Measurements from ENCODE around the gene HYCC1.
"Not testable (repeated sequence)": the region's sequence is repeated elsewhere in the genome, so short reads cannot be mapped to it uniquely, and the experiment has no call there.

HYCC1 gene

DNA sequence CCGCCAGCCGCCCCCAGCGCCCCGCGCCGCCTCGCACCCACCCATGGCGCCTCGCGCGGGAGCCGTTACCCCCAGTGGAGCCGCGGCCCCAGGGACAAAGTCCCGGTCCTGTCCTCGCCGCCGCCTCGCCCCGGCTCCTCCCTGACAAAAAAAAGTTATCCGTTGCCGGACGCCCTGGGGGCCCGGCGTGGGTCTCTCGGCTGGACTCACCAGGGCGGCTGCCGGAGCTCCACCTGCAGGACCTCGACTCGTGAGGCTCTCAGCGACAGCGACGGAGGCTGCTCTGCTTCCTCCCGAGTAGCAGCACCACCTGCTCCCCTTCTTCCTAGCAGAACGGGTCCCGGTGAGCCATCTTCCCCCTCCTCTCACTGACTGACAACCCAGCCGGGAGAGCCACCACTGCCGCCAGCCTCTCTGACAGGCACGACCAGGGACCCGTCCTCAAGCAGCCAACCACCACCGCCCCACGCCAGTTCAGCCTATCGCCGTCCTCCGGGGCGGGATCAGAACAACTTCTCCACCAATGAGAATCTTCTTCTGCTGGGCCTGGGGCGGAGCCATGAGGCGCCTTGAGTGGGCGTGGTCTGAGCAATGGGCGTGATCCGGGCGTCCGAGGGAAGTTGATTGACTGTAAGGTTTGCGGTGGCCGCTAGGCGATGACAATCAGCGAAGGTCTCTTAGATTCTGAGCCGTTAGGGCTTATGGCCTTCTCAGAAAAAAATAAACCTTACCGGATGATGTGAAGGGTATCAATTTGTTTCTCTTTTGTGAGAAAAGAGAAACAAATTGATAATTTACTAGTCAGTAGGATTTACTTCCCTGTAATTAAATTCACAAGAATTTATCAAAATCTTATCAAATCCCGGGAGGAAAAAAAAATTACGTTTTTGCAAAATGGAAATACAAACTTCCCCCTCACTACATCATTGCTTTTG lies at the start of gene HYCC1:
TSS of gene HYCC1 (minus strand) at position 416 of the 935 bp plus-strand sequence. CDS start 23,019 bp downstream, outside the sequence.
- peak; percentile 95 to 99 for DNase-seq (ENCODE audit: extremely low read depth in 1 of 2, low read depth in 1 of 2)

DNA sequence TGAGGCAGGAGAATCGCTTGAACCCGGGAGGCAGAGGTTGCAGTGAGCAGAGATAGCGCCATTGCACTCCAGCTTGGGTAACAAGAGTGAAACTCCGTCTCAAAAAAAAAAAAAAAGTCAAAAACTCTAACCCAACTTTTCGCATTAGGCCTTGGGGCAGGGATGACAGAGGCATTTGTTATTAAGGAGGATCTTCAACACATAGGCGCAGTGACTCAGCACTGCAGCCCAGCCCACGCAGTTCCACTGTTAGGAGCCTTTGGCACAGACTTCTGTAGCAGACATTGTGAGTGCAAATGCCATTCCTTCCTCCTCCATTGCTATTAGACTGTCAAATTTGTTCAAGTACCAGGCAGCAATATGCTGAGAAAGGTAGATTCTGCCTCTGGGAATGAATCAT lies 48.5 kb upstream of the HYCC1 start:
- no peak for DNase-seq (ENCODE audit: extremely low read depth in 1 of 2, low read depth in 1 of 2)

DNA sequence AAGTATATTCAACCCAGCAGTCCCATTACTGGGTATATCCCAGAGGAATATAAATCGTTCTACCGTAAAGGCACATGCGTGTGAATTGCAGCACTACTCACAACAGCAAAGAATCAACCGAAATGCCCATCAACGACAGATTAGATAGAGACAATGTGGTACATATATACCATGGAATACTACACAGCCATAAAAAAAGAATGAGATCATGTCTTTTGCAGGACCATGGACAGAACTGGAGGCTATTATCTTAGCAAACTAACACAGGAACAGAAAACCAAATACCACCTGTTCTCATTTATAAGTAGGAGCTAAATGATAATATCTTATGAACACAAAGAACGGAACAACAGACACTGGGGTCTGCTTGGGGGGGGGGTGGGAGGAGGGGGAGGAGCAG lies 47.4 kb upstream of the HYCC1 start:
- DNase-seq (ENCODE audit: extremely low read depth in 1 of 2, low read depth in 1 of 2) = no peak

DNA sequence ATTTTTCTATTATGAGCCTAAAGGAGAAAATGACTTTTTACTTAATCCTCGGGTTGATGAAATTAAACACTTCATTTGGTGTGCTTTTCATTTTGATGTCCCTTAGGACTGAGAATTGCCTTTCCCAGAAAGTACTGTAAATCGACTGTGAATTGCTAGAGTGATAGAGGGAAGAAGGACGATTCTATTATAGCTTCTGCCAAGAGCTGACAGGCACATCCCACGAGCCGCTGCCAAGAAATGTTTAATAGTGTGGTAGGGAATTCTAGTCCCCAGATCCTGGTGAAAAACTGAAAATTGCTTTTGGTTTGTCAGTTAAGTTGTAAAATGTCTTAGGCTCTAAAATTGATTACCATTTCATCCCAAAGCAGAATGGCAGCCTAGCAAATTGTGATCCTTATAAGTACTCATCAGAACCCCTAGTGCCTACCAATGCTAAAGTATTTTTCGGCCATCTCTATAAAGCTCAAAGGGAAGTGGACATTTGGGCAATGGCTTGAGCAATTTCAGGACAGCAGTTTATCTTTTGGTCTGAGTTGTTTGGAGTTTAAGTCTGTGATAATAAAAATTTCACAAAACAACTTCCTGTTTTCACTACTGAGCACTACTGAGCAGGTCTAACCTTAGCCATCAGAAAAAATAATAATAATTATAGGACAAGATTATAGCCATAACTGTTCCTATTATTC lies 44.6 kb upstream of the HYCC1 start:
- DNase-seq (ENCODE audit: extremely low read depth in 1 of 2, low read depth in 1 of 2) = no peak

DNA sequence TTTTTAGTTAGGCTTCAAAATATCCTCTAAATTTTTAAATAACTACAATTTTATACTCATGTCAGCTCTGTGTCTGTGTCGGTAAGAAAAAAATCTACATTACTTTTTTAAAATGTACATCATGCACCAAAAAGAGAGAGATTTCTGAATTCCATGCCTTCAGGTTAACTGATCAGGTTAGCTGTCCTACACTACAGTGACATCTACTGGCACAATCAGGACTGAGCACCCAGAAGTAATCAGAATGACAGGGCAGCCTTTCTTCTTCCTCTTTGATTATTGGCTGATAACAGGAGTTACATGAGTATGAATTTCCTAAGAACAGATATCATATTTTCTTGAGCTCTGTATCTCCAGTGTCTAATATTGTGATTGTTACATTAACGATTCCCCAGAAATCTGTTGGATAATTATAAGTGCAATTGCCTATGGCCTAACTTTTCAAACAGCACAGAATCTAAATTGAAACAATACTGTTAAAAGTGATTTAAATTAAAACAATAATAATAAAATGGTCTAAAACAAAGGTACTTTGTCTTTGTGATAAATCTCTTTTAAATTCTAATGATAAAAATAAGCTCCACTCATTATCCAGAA lies 41.8 kb upstream of the HYCC1 start:
- DNase-seq (ENCODE audit: extremely low read depth in 1 of 2, low read depth in 1 of 2) = peak; percentile 8

DNA sequence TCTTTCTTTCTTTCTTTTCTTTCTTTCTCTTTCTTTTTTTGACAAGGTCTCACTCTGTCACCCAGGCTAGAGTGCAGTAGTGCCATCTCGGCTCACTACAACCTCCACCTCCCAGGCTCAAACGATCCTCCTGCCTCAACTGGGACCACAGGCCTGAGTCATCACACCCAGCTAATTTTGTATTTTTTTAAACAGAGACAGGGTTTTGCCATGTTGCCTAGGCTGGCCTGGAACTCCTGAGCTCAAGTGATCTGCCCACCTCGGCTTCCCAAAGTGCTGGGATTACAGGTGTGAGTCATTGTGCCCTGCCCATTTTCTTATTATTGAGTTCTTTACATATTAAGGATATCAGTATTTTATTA lies 37.2 kb upstream of the HYCC1 start:
- not testable (repeated sequence) for DNase-seq (ENCODE audit: extremely low read depth in 1 of 2, low read depth in 1 of 2)

DNA sequence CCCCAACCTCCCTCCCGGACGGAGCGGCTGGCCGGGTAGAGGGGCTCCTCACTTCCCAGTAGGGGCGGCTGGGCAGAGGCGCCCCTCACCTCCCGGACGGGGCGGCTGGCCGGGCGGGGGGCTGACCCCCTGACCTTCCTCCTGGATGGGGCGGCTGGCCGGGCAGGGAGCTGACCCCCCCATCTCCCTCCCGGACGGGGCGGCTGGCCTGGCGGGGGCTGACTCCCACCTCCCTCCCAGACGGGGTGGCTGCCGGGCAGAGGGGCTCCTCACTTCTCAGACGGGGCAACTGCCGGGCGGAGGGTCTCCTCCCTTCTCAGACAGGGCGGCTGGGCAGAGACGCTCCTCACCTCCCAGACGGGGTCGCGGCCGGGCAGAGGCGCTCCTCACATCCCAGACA lies 32.4 kb upstream of the HYCC1 start:
- DNase-seq (ENCODE audit: extremely low read depth in 1 of 2, low read depth in 1 of 2) = not testable (repeated sequence)

DNA sequence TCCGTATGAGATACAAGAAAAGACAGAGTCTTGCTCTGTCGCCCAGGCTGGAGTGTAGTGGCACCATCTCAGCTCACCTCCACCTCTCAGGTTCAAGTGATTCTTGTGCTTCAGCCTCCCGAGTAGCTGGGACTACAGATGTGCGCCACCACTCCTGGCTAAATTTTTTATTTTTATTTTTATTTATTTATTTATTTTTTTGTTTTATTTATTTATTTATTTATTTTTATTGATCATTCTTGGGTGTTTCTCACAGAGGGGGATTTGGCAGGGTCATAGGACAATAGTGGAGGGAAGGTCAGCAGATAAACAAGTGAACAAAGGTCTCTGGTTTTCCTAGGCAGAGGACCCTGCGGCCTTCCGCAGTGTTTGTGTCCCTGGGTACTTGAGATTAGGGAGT lies 31.2 kb upstream of the HYCC1 start:
- not testable (repeated sequence) for DNase-seq (ENCODE audit: extremely low read depth in 1 of 2, low read depth in 1 of 2)

DNA sequence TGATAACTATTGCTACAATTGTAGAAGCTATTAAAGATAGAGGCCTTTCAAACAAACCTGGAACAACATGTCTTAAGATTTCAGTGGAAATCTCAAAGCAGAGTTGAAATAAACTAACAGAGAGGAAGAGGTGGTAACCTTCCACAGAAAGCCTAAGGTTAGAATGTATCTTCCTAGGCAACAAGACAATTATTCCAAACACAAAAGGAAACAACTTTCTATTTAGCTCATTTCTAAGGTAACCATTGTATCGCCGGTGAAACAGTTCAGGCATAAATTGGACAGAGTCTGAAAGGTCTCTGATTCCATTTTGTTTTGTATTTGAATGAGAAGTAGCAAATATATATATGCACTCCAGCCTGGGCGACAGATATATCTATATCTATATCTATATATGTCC lies 30.7 kb upstream of the HYCC1 start:
- no peak for DNase-seq (ENCODE audit: extremely low read depth in 1 of 2, low read depth in 1 of 2)

DNA sequence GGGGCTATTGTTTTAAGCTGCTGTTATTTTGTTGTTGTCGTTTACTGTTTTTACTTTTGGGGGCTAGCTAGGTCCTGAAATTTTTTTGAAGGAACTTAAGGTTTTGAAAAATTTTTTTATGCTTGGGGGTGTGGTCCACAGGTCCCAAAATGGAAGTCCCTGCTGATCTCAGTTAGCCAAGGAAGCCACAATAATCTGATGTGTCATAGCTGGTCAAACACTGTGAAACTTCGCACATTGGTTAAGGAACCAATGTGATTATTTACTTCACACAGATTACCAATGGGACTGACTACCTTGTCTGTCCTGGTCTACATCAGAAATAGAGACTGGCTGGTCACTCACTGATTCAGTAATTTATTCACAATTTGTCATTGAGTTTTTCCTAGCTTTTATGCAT lies 29.5 kb upstream of the HYCC1 start:
- no peak for DNase-seq (ENCODE audit: extremely low read depth in 1 of 2, low read depth in 1 of 2)

DNA sequence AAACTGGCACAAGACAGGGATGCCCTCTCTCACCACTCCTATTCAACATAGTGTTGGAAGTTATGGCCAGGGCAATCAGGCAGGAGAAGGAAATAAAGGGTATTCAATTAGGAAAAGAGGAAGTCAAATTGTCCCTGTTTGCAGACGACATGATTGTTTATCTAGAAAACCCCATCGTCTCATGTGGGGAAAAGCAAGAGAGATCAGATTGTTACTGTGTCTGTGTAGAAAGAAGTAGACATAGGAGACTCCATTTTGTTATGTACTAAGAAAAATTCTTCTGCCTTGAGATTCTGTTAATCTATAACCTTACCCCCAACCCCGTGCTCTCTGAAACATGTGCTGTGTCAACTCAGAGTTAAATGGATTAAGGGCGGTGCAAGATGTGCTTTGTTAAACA lies 25.7 kb upstream of the HYCC1 start:
- not testable (repeated sequence) for DNase-seq (ENCODE audit: extremely low read depth in 1 of 2, low read depth in 1 of 2)

DNA sequence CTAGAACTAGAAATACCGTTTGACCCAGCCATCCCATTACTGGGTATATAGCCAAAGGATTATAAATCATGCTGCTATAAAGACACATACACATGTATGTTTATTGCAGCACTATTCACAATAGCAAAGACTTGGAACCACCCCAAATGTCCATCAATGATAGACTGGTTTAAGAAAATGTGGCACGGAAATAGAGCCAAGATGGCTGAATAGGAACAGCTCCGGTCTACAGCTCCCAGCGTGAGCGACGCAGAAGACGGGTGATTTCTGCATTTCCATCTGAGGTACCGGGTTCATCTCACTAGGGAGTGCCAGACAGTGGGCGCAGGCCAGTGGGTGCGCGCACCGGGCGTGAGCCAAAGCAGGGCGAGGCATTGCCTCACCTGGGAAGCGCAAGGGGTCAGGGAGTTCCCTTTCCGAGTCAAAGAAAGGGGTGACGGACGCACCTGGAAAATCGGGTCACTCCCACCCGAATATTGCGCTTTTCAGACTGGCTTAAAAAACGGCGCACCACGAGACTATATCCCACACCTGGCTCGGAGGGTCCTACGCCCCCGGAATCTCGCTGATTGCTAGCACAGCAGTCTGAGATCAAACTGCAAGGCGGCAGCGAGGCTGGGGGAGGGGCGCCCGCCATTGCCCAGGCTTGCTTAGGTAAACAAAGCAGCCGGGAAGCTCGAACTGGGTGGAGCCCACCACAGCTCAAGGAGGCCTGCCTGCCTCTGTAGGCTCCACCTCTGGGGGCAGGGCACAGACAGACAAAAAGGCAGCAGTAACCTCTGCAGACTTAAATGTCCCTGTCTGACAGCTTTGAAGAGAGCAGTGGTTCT lies 21.8 kb upstream of the HYCC1 start:
- DNase-seq (ENCODE audit: extremely low read depth in 1 of 2, low read depth in 1 of 2) = not testable (repeated sequence)

DNA sequence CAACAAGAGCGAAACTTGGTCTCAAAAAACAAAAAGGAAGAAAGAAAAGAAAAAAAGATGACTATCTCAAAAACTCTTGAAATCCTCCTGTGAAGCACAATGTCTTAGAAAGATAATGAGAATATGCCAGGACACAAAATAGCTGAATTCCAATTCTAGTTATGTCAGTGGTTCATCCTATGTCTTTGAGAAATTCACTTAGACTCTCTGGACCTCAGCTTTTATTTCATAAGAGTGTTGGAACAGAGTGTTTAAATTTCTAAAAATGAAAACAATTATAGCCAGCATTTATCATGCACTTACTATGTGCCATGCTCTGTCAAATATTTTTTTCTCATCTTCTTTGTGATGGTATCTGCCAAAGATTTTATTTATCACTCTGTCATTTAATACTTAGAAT lies 13.3 kb upstream of the HYCC1 start:
- no peak for DNase-seq (ENCODE audit: extremely low read depth in 1 of 2, low read depth in 1 of 2)

DNA sequence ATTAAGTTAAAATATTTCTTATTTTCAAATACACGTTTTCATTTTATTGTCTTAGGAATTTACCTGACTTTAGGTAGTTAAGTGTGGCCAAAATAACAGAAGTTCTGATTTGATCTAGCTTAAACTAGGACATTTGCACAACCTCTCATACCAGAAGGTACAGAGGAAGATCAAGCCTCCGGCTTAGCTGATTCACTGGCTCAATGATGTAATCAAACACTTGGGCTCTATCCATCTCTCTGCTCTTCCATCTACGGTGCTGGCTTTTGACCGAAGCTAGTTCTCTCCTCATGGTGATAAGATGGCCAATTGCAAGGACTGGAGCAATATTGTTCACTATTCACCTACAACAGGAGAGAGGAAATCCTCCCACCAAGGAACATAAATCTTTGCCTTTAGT lies 12.2 kb upstream of the HYCC1 start:
- no peak for DNase-seq (ENCODE audit: extremely low read depth in 1 of 2, low read depth in 1 of 2)

DNA sequence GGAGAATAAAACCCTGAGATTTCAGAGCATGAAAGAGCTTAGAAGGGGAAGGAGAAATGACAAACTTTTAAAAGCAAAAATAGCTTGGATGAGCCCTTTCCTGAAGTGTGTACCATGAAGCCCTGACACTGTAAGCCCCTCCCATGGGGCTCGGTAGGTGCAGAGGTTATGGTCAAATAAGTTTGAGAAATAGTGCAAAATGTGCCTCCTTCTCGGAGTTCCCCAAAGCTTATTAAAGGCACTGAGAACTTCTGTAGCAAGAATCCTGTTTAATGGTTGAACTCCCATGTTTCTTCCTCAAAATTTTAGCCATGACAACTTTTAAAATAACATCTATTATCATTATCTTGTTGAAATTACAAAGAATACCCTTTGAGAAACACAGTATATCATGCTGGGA lies 10.5 kb upstream of the HYCC1 start:
- DNase-seq (ENCODE audit: extremely low read depth in 1 of 2, low read depth in 1 of 2) = no peak

DNA sequence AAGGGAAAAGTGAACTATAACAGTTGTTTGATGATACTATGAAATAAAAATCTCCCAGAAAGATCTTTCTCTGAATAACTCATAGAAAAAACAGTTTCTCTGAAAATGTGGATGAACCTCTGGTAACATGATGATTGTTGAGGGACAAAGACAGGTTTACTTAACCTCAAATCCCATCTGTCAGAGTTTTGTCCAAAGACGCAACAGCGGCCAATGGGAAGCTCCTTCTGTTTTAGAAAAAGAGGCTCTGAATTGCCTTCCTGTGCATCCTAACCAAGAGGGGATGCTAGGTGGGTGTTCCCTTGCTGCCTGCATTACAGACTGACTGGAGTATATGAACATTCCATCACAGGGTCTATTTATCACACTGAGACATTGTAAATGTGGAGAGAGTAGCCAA lies 8.9 kb upstream of the HYCC1 start:
- DNase-seq (ENCODE audit: extremely low read depth in 1 of 2, low read depth in 1 of 2) = no peak

DNA sequence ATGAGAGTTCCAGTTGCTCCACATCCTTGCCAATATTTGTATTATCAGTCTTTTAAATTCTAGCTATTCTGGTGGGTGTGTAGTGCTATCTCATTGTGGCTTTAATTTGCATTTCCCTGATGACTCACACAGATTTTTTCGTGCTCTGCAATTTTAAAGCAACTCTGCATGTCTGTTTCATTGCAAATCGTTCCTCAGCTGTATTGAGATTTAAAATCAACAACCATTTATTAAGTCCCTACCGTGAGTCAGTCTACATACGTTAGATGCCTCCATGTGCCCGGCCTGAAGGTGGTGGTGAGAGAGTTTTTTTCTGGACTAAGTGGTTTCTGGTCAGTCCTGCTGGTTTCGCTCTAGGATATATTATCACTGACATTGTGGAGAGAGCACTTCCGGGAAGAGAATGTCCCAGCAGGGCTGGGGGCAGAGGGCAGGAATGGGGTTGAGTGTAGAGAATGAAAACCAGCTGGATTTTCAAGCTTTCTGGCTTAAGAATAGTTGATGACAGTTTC lies 8.4 kb upstream of the HYCC1 start:
- no peak for DNase-seq (ENCODE audit: extremely low read depth in 1 of 2, low read depth in 1 of 2)

DNA sequence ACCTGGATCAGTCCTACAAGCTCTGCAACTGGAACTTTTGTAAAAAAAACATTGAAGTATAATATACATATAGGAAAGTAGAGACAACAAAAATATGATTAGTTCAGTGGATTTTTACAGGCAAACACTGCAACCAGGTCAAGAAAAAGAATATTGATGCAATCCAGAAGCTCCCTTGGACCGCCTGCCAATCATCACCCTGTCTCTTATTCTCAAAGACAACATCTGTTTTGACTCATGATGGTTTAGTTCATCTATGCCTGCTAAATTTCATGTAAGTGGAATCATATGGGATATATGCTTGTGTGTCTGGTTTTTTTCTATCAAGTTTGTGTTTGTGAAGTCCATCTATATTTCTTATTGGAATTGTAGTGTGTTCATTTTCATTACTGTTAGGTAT lies 7.7 kb upstream of the HYCC1 start:
- no peak for DNase-seq (ENCODE audit: extremely low read depth in 1 of 2, low read depth in 1 of 2)

DNA sequence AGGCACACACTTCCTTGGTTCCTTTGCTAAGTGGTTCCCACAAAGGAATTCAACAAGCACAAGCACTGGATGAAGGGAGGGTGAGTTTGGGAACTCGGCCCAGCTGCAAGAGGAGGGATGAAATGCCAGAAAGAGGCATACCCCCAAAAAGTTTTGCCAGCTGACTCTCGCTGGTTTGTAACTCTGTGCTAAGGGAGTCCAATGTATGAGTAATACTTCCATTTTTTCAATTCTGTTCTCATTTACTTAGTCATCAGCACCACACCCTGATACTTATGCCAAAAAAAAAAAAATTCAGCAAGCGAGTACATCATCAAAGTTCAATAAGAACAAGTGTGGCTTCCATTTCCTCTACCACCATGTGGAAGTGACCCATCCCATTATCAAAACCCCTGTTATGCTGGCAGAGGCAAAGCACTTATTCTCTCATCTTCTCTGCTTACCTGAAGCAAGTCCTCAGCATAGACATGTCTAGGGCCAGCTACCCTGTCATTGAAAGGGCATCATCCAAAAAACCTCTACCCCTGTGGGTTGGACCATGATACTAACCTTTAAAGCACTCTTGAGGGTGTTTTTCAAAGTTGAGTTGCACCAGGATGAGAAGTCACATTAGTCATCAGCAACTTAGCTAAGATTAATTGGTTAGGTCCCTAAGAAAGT lies 6.9 kb upstream of the HYCC1 start:
- no peak for DNase-seq (ENCODE audit: extremely low read depth in 1 of 2, low read depth in 1 of 2)

DNA sequence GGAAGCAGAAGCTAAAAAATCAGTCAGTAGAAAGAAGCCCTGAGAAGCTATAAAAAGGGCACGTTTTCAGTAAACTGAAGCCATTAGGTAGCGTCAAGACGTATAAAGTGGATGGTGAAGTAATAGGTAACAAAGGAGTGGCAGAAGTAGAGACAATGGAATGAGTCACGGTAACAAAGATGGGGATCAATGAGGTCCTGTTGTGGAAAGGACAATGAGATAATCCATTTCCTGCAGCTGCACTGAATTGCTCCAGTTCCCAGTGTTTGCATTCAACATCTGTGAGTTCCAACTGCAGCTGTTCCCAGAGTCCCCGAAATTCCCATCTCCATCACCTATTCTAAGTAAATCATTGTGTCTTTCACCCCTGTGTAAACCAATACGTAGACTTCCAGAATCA lies 4.8 kb upstream of the HYCC1 start:
- no peak for DNase-seq (ENCODE audit: extremely low read depth in 1 of 2, low read depth in 1 of 2)
